Measurements from ENCODE around the gene LRRC9. TPM values are rescaled to one million over a fixed set of nuclear protein-coding genes. Genes with fewer than 3 reads are reported as not detected.
"Not testable (repeated sequence)": the region's sequence is repeated elsewhere in the genome, so short reads cannot be mapped to it uniquely, and the experiment has no call there.

Gene LRRC9
- total RNA-seq, 1 donor from 2014 or later: 0.19 TPM

- H3K27ac ChIP-seq (replicated peaks): no peak overlapping the region
- TF ChIP-seq, protein P1, sequence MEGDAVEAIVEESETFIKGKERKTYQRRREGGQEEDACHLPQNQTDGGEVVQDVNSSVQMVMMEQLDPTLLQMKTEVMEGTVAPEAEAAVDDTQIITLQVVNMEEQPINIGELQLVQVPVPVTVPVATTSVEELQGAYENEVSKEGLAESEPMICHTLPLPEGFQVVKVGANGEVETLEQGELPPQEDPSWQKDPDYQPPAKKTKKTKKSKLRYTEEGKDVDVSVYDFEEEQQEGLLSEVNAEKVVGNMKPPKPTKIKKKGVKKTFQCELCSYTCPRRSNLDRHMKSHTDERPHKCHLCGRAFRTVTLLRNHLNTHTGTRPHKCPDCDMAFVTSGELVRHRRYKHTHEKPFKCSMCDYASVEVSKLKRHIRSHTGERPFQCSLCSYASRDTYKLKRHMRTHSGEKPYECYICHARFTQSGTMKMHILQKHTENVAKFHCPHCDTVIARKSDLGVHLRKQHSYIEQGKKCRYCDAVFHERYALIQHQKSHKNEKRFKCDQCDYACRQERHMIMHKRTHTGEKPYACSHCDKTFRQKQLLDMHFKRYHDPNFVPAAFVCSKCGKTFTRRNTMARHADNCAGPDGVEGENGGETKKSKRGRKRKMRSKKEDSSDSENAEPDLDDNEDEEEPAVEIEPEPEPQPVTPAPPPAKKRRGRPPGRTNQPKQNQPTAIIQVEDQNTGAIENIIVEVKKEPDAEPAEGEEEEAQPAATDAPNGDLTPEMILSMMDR (IDR thresholded peaks at IDR 0.05; ENCODE audit: borderline replicate concordance): no peak
- no peaks in the 10 kb centered on the region for H3K27me3 ChIP-seq (ENCODE audit: low read depth)
- H3K36me3 ChIP-seq: no peaks in the 10 kb centered on the region
- intact Hi-C loops (cut with micrococcal nuclease): no loop called here
- no peaks in the 10 kb centered on the region for H3K4me1 ChIP-seq
- no peaks in the 10 kb centered on the region for H3K9me3 ChIP-seq (replicated peaks)
- no peak for DNase-seq
- H3K4me3 ChIP-seq: no peak overlapping the region
Measured at GRCh38 chr14:59926534-59926933, 6.6 kb downstream of the LRRC9 start.

DNA sequence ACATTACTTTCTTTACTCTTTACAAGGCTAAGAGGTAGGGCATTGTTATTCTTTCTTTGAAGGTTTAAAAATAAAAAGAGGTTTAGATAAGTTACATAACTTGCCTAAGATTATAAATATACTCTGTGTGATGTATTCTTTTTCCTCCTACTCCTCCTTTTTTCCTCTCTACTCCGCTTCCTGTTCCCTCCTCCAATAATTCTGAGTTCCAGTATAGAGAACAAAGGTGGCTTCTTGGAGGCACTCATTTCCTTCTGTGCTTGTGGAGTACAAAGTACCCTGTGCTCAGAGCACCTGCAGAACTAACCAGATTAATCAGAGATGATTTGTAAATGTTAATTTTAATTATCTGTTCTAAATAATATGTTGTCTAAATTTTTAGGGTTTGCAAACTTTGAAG, 11.3 kb downstream of the LRRC9 start:
- no peaks in the 10 kb centered on the region for H3K9me3 ChIP-seq (replicated peaks)
- intact Hi-C loops (cut with micrococcal nuclease): no loop called here
- no peak overlapping the region for H3K4me3 ChIP-seq
- DNase-seq: no peak
- H3K27me3 ChIP-seq (ENCODE audit: low read depth): peaks cover 10% of the 10 kb centered on the region
- TF ChIP-seq, protein P1 (IDR thresholded peaks at IDR 0.05; ENCODE audit: borderline replicate concordance): no peak
- no peaks in the 10 kb centered on the region for H3K36me3 ChIP-seq
- H3K4me1 ChIP-seq: no peaks in the 10 kb centered on the region
- no peak overlapping the region for H3K27ac ChIP-seq (replicated peaks)

- H3K27me3 ChIP-seq (ENCODE audit: low read depth): peaks cover 10% of the 10 kb centered on the region
- no peak overlapping the region for H3K4me3 ChIP-seq
- H3K9me3 ChIP-seq (replicated peaks): no peaks in the 10 kb centered on the region
- H3K36me3 ChIP-seq: no peaks in the 10 kb centered on the region
- TF ChIP-seq, protein P1 (IDR thresholded peaks at IDR 0.05; ENCODE audit: borderline replicate concordance): no peak
- no peak for DNase-seq
- intact Hi-C loops (cut with micrococcal nuclease): no loop called here
- H3K27ac ChIP-seq (replicated peaks): no peak overlapping the region
- no peaks in the 10 kb centered on the region for H3K4me1 ChIP-seq
Measured at GRCh38 chr14:59936145-59936544, 16.2 kb downstream of the LRRC9 start.

- intact Hi-C loops (cut with micrococcal nuclease): no loop called here
- DNase-seq: no peak
- TF ChIP-seq, protein P1 (IDR thresholded peaks at IDR 0.05; ENCODE audit: borderline replicate concordance): no peak
- Histone ChIP-seq H3K4me3 (no peak overlapping the region), H3K27me3 (ENCODE audit: low read depth) (no peaks in the 10 kb centered on the region), H3K4me1 (no peaks in the 10 kb centered on the region), H3K9me3 (replicated peaks) (peaks cover 14% of the 10 kb centered on the region), H3K36me3 (no peaks in the 10 kb centered on the region), H3K27ac (replicated peaks) (no peak overlapping the region)
Measured at GRCh38 chr14:59939828-59940227, 19.9 kb downstream of the LRRC9 start.

- intact Hi-C loops (cut with micrococcal nuclease); H3K27me3 ChIP-seq (ENCODE audit: low read depth); H3K4me1 ChIP-seq; H3K36me3 ChIP-seq; H3K4me3 ChIP-seq; DNase-seq; H3K27ac ChIP-seq (replicated peaks): not testable (repeated sequence)
- H3K9me3 ChIP-seq (replicated peaks): peaks cover 14% of the 10 kb centered on the region
Measured at GRCh38 chr14:59942296-59942862, 22.4 kb downstream of the LRRC9 start.

DNA sequence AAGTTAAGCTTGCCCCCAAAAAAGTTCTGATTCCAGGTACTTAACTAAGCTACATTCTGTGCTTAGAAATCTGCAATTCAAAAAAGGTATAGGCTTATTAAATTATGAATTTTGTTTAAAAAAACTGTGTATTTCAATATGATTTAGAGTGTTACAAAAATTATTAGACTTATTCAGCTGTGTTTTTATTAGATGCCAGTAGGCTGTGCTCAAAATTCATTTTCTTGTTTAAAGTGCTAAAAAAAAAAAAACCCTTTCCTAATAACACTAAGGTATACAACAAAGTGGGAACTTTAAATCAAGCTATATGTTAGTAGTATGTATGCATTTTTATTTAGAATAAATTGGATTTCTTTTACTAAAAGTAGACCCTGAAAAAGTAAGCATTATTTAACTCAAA, 25.0 kb downstream of the LRRC9 start:
- TF ChIP-seq, protein P1 (IDR thresholded peaks at IDR 0.05; ENCODE audit: borderline replicate concordance): no peak
- Histone ChIP-seq H3K27me3 (ENCODE audit: low read depth) (no peaks in the 10 kb centered on the region), H3K4me1 (no peaks in the 10 kb centered on the region), H3K9me3 (replicated peaks) (peaks cover 14% of the 10 kb centered on the region), H3K4me3 (no peak overlapping the region), H3K27ac (replicated peaks) (no peak overlapping the region), H3K36me3 (no peaks in the 10 kb centered on the region)
- intact Hi-C loops (cut with micrococcal nuclease): no loop called here
- DNase-seq: no peak

GRCh38 chr14:59952141-59952540, 32.2 kb downstream of the LRRC9 start:
- H3K27ac ChIP-seq (replicated peaks); H3K36me3 ChIP-seq; H3K4me1 ChIP-seq; H3K27me3 ChIP-seq (ENCODE audit: low read depth); H3K4me3 ChIP-seq; DNase-seq; intact Hi-C loops (cut with micrococcal nuclease): not testable (repeated sequence)
- peaks cover 48% of the 10 kb centered on the region for H3K9me3 ChIP-seq (replicated peaks)

DNA sequence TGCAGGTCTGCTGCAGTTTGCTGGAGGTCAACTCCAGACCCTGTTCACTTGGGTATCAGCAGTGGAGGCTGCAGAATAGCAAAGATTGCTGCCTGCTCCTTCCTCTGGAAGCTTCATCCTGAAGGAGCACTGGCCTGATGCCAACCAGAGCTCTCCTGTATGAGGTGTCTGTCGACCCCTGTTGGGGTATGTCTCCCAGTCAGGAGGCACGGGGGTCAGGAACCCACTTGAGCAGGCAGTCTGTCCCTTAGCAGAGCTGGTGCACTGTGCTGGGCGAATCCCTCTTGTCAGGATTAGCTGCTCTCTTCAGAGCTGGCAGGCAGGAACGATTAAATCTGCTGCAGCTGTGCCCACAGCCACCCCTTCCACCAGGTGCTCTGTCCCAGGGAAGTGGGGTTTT, 37.9 kb downstream of the LRRC9 start:
- H3K4me1 ChIP-seq; H3K4me3 ChIP-seq; H3K27ac ChIP-seq (replicated peaks); H3K36me3 ChIP-seq; intact Hi-C loops (cut with micrococcal nuclease); DNase-seq: not testable (repeated sequence)
- Histone ChIP-seq H3K27me3 (ENCODE audit: low read depth) (peaks cover 10% of the 10 kb centered on the region), H3K9me3 (replicated peaks) (peaks cover 45% of the 10 kb centered on the region)
